Activated naive CD8-positive, alpha-beta T cell (primary cell): ENCODE results near the gene MRPL27.

Experiments
- H3K27ac Mint-ChIP-seq: one replicate; pipeline ENCODE4 v1.8.0; 2021; ENCODE audit warnings: mixed read lengths
- H3K27me3 Mint-ChIP-seq: one replicate; pipeline ENCODE4 v1.8.0; 2021; ENCODE audit warnings: mixed read lengths
- H3K36me3 Mint-ChIP-seq: one replicate; pipeline ENCODE4 v1.8.0; 2021; ENCODE audit warnings: mixed read lengths
- H3K4me1 Mint-ChIP-seq: one replicate; pipeline ENCODE4 v1.8.0; 2021; ENCODE audit warnings: low read depth, mixed read lengths
- H3K4me3 Mint-ChIP-seq: one replicate; pipeline ENCODE4 v1.8.0; 2021; ENCODE audit warnings: mild to moderate bottlenecking, mixed read lengths
- H3K9me3 Mint-ChIP-seq: one replicate; pipeline ENCODE4 v1.8.0; 2021; ENCODE audit warnings: low read depth, mixed read lengths

Gene MRPL27

DNA sequence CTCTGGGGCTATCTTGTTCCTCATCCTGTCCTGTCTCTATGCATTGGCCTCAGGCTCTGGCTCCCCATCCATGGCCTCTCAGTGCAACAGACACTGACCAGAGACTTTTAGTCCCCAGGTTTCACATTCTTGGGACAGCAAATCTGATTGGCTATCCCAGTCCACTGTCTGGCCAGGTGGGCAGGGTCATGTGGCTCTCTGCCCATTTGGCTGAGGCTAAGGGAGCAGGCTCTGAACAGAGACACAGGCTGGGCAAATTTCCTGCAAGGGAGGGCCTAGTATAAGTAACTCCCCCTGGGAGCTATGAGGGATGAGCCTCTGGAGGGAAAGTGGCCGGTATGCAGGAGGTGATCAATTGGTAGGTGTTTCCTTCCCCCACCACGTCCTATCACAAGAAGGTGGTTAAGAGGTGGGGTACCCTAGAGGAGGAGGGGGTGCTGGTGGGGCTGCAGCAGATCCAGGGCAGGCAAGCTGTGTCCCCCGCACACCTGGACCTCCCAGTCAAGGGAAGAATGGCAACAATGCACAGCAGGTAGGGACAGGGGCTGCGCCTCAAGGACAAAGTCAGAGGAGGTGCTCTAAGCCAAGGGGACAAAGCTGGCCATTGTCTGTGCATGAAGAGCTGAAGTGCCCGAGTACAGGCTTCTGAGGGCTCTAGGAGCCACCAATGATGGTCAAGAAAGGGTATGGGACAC lies 13.8 kb downstream of the MRPL27 start:
- no peak overlapping the region for H3K27ac Mint-ChIP-seq
- no peaks in the 10 kb centered on the region for H3K36me3 Mint-ChIP-seq
- H3K9me3 Mint-ChIP-seq, result no peaks in the 10 kb centered on the region
- peaks cover 8% of the 10 kb centered on the region for H3K4me1 Mint-ChIP-seq
- no peaks in the 10 kb centered on the region for H3K27me3 Mint-ChIP-seq
- H3K4me3 Mint-ChIP-seq, result no peak overlapping the region

GRCh38 chr17:50358177-50358576 lies 14.8 kb downstream of the MRPL27 start:
- Mint-ChIP-seq H3K9me3 (no peaks in the 10 kb centered on the region), H3K36me3 (no peaks in the 10 kb centered on the region), H3K4me1 (peaks cover 8% of the 10 kb centered on the region), H3K27ac (no peak overlapping the region), H3K27me3 (no peaks in the 10 kb centered on the region), H3K4me3 (no peak overlapping the region)

- no peaks in the 10 kb centered on the region for H3K36me3 Mint-ChIP-seq
Measured at GRCh38 chr17:50356892-50357510, 16.0 kb downstream of the MRPL27 start.

DNA sequence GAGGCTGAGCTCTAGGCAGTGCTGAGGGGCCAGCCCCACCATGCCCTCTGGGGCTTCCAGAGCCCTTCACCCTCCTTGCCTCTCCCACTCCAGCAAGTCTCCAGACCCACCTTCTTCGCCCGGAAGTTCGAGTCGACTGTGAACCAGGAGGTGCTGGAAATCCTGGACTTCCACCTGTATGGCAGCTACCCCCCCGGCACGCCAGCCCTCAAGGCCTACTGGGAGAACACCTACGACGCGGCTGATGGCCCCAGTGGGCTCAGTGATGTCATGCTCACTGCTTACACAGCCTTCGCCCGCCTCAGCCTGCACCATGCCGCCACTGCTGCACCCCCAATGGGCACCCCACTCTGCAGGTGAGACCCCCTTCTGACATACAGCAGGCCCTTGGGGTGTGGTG lies 16.6 kb downstream of the MRPL27 start:
- Mint-ChIP-seq H3K27me3 (no peaks in the 10 kb centered on the region), H3K27ac (no peak overlapping the region), H3K36me3 (no peaks in the 10 kb centered on the region)

More at GRCh38 chr17:50356892-50357510, 16.0 kb downstream of the MRPL27 start:
- no peak overlapping the region for H3K4me3 Mint-ChIP-seq
- H3K4me1 Mint-ChIP-seq, result peaks cover 2% of the 10 kb centered on the region
- H3K27ac Mint-ChIP-seq, result no peak overlapping the region
- no peaks in the 10 kb centered on the region for H3K9me3 Mint-ChIP-seq
- no peaks in the 10 kb centered on the region for H3K27me3 Mint-ChIP-seq

DNA sequence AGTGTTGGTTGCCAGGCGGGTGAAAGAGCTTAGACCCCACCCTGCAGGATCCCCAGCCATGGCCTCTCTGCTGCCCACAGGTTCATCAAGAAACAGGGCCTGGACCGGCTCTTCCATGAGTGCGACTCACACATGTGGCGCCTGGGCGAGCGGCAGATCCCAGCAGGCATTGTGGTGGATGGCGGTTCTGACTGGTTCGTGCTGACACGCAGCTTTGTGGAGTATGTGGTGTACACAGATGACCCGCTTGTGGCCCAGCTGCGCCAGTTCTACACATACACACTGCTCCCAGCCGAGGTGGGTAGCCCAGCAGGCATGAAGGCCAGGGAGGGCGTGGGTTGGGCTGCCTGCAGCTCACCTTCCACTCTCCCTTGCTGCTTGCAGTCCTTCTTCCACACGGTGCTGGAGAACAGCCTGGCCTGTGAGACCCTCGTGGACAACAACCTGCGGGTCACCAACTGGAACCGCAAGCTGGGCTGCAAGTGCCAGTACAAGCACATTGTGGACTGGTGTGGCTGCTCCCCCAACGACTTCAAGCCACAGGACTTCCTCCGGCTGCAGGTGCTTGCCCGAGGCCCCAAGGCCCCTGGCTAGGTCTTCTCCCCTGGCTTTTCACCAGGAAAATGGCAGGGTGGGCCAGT lies 17.2 kb downstream of the MRPL27 start:
- H3K4me3 Mint-ChIP-seq, result no peak overlapping the region
- H3K9me3 Mint-ChIP-seq, result no peaks in the 10 kb centered on the region
- no peaks in the 10 kb centered on the region for H3K27me3 Mint-ChIP-seq
- peaks cover 6% of the 10 kb centered on the region for H3K4me1 Mint-ChIP-seq
- H3K36me3 Mint-ChIP-seq, result no peaks in the 10 kb centered on the region
- no peak overlapping the region for H3K27ac Mint-ChIP-seq

More for the DNA sequence above, 16.6 kb downstream of the MRPL27 start:
- no peaks in the 10 kb centered on the region for H3K9me3 Mint-ChIP-seq
- no peak overlapping the region for H3K4me3 Mint-ChIP-seq
- peaks cover 4% of the 10 kb centered on the region for H3K4me1 Mint-ChIP-seq

GRCh38 chr17:50355336-50355700 lies 17.7 kb downstream of the MRPL27 start:
- Mint-ChIP-seq H3K9me3 (no peaks in the 10 kb centered on the region), H3K27ac (no peak overlapping the region), H3K27me3 (no peaks in the 10 kb centered on the region), H3K4me3 (no peak overlapping the region), H3K36me3 (no peaks in the 10 kb centered on the region), H3K4me1 (peaks cover 9% of the 10 kb centered on the region)

GRCh38 chr17:50354776-50355175 lies 18.2 kb downstream of the MRPL27 start:
- H3K9me3 Mint-ChIP-seq, result no peaks in the 10 kb centered on the region
- H3K27ac Mint-ChIP-seq, result no peak overlapping the region
- peaks cover 9% of the 10 kb centered on the region for H3K4me1 Mint-ChIP-seq
- H3K27me3 Mint-ChIP-seq, result no peaks in the 10 kb centered on the region
- no peaks in the 10 kb centered on the region for H3K36me3 Mint-ChIP-seq
- no peak overlapping the region for H3K4me3 Mint-ChIP-seq

DNA sequence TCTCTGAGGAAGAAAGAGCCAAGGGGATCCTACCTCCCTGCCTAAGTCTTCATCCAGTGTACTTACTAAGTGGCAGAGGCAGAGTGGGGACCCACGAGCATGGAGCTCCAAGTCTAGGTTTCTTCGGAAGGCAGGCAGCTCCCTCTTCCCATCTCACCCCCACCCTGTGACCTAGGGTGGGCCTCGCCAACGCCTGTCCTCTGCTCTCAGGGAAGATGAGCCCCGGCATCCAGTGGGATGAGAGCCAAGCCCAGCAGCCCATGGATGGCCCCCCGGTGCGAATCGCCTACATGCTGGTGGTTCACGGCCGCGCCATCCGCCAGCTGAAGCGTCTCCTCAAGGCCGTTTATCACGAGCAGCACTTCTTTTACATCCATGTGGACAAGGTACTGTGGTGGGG lies 18.8 kb downstream of the MRPL27 start:
- no peaks in the 10 kb centered on the region for H3K27me3 Mint-ChIP-seq
- no peaks in the 10 kb centered on the region for H3K36me3 Mint-ChIP-seq
- no peaks in the 10 kb centered on the region for H3K9me3 Mint-ChIP-seq
- no peak overlapping the region for H3K4me3 Mint-ChIP-seq
- H3K27ac Mint-ChIP-seq, result no peak overlapping the region
- peaks cover 12% of the 10 kb centered on the region for H3K4me1 Mint-ChIP-seq

GRCh38 chr17:50353600-50354195 lies 19.3 kb downstream of the MRPL27 start:
- Mint-ChIP-seq H3K9me3 (no peaks in the 10 kb centered on the region), H3K27ac (no peak overlapping the region), H3K4me3 (no peak overlapping the region), H3K27me3 (no peaks in the 10 kb centered on the region), H3K4me1 (peaks cover 15% of the 10 kb centered on the region), H3K36me3 (no peaks in the 10 kb centered on the region)

DNA sequence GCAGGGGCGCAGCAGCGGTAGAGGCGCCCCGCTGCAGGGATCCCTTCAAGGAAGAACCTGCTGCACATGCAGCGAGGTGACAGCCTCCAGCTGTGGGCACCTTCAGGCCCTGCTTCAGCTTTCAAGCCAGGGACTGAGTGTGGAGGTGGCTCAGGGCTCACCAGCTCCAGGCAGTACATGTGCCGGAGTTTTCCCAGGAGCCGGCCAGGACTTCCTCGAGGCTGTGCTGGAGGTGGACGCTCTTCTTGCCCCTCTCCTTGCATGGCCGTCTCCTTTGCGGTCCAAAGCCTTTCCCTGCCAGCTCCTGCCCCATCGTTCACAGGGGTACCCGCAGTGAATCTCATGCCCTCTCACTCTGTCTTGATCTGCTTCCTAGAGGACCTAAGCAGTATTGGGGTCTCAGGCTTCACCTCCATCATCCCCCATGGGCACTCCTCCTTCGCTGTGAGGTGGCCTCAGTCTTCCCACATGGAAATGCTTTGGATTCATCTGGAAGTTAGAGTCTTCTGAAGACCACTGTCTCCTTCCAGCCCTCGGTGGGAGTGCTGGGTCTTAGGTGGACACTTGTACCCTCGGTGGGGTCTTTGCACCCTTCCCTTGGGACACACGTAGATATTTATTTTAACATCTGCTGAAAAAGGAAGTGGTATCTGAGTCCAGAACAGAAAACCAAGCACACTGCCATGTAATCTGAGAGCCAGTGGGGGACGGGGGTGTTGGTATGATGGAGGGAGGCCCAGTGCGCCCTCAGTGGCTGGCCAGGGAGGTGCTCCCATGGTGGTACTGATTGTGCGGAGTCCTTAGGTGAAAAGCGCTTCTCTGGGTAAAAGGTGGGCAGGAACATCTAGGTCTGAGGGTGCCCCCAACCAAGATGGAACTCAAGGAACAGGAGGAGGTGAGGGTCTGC lies 20.0 kb downstream of the MRPL27 start:
- Mint-ChIP-seq H3K4me1 (peaks cover 22% of the 10 kb centered on the region), H3K36me3 (no peaks in the 10 kb centered on the region), H3K4me3 (no peak overlapping the region), H3K27ac (no peak overlapping the region), H3K9me3 (no peaks in the 10 kb centered on the region), H3K27me3 (no peaks in the 10 kb centered on the region)

GRCh38 chr17:50352072-50352692 lies 20.8 kb downstream of the MRPL27 start:
- Mint-ChIP-seq H3K4me1 (peaks cover 28% of the 10 kb centered on the region), H3K4me3 (no peak overlapping the region), H3K27ac (peak overlapping the region; percentile 62), H3K27me3 (no peaks in the 10 kb centered on the region), H3K9me3 (no peaks in the 10 kb centered on the region), H3K36me3 (no peaks in the 10 kb centered on the region)

- H3K9me3 Mint-ChIP-seq, result no peaks in the 10 kb centered on the region
- no peak overlapping the region for H3K4me3 Mint-ChIP-seq
- H3K4me1 Mint-ChIP-seq, result peaks cover 32% of the 10 kb centered on the region
- no peaks in the 10 kb centered on the region for H3K36me3 Mint-ChIP-seq
- H3K27ac Mint-ChIP-seq, result peak overlapping the region; percentile 34
- H3K27me3 Mint-ChIP-seq, result no peaks in the 10 kb centered on the region
Measured at GRCh38 chr17:50350733-50351132, 22.3 kb downstream of the MRPL27 start.

- Mint-ChIP-seq H3K27ac (no peak overlapping the region), H3K4me3 (peak overlapping the region; percentile 51), H3K9me3 (no peaks in the 10 kb centered on the region), H3K27me3 (no peaks in the 10 kb centered on the region), H3K36me3 (no peaks in the 10 kb centered on the region), H3K4me1 (peaks cover 37% of the 10 kb centered on the region)
Measured at GRCh38 chr17:50349243-50349600, 23.8 kb downstream of the MRPL27 start.

DNA sequence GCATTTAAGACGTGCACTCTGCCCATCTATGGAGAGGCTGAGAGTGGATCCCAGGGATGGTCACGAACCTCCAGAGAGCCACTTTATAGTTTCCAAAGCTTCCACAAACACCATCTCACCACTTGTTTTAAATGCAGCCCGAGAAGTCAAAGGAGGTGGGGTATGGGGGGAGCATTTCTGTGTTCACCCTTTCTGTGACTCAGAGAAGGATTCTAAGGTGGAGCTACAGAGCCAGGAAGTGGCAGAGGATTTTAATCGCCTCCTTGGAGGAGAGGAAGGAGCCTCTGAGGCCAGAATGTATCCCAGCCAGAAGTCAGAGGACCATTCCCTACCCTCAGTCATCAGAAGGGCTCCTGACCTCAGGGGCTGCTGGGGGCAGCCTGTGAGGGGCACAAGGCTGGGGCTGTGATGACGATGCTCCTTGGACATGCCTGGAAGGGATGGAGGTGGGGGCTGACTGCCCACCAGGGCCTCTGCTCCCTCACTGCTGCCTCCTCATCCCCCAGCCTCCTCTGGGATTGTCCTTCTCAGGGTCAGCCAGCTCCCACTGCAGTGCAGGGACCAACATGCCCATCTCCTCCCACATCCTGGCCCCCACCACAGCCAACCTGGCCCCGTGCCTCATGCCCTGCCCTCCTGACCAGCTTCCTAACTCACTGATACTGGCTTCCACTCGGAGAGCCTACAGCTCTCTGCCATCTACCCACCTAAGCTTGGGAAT lies 24.3 kb downstream of the MRPL27 start:
- Mint-ChIP-seq H3K4me1 (peaks cover 37% of the 10 kb centered on the region), H3K36me3 (no peaks in the 10 kb centered on the region), H3K27ac (peak overlapping the region; percentile 77), H3K4me3 (peak overlapping the region; percentile 90), H3K27me3 (no peaks in the 10 kb centered on the region), H3K9me3 (no peaks in the 10 kb centered on the region)
